Ascending aorta (tissue), 2 donors: Measurements from ENCODE around the gene MED27. TPM values are rescaled to one million over a fixed set of nuclear protein-coding genes. Genes with fewer than 3 reads are reported as not detected.

Source experiments
- DNase-seq, 2 donors: peaks; one replicate each; pipeline ENCODE4 v3.0.0-alpha.2; 2019; ENCODE audit warnings: low spot score in 2 of 2
- H3K27ac ChIP-seq, 2 donors: fragments of 200-600 bp; sonication (generic); one replicate each; pipeline ENCODE4 v1.5.1; 2016 to 2017; ENCODE audit warnings: mild to moderate bottlenecking in 1 of 2
- H3K27me3 ChIP-seq: fragments of 200-600 bp; sonication (generic); one replicate; pipeline ENCODE4 v1.5.1; 2017
- H3K36me3 ChIP-seq, 2 donors: fragments of 200-600 bp; sonication (generic); one replicate each; pipeline ENCODE4 v1.5.1; 2016
- H3K4me1 ChIP-seq, 2 donors: fragments of 200-600 bp; sonication (generic); one replicate each; pipeline ENCODE4 v1.5.1; 2016 to 2017; ENCODE audit warnings: mild to moderate bottlenecking in 1 of 2
- H3K4me3 ChIP-seq, 2 donors: fragments of 200-600 bp; sonication (generic); one replicate each; pipeline ENCODE4 v1.5.1; 2016 to 2017; ENCODE audit warnings: mild to moderate bottlenecking in 1 of 2
- H3K9me3 ChIP-seq, 2 donors: fragments of 200-600 bp; sonication (generic); one replicate each; pipeline ENCODE4 v1.5.1; 2016
- intact Hi-C: fragments of 100-400 bp; cut with DNase I; formaldehyde crosslinking; loops from one replicate; pipeline ENCODE4 v1.15.1; 2023
- total RNA-seq: library from RNA; depleted of rRNA; stranded (reverse); fragments of >200 nt; gene quantifications from one replicate; pipeline ENCODE4 v1.1.0, GENCODE V29; 2016
- TF ChIP-seq, protein P1 (sequence below), 3 experiments: fragments of 200-600 bp in 2 of 3; fragments of 450-650 bp in 1 of 3; sonication (generic) in 2 of 3; IDR thresholded peaks; one replicate each; pipeline ENCODE4 v1.5.1; 2016 to 2019; ENCODE audit warnings: antibody characterized with exemption in 3 of 3, mild to moderate bottlenecking in 1 of 3, moderate library complexity in 1 of 3

Gene MED27
- total RNA-seq, 1 donor from 2014 or later, result 19.4 TPM

DNA sequence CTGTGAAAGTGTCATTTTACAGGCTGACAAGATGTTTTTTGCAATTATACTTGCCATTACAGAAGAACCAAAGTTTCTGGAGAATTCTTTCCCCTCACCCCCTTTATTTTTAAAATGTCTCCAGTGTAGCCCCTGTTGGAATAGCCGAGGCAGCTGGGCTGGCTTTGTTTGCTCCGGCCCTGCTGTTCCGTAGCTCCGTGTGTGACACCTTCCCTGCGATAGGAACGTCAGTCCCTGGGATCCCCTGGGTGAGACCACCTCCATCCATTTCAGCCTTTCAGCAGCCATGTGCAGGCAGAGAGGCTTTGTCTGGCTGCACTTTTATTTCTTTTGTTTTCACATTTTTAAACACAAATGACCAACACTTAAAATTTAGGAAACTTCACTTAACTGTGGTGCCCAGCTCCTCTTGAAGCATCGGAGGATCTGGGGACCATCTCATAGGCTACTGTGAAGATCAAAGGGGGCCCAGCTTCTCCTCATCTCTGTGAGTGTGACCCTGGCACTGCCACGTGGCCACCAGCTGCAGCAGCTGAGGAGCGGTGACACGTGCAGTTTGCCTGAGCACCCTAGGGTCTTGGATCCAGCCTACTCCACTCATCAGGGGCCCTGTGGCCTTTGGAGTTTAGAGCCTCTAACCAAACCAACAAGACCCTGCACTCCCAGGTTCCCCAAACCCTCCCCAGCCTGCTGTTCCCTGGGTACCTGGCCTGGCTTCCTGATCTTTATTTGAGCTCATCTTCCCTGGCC is 214.0 kb downstream of the MED27 start:
- H3K36me3 ChIP-seq, result peaks cover 13 to 26% of the 10 kb centered on the region in 2 donors
- H3K9me3 ChIP-seq, result no peaks in the 10 kb centered on the region
- TF ChIP-seq, protein P1, sequence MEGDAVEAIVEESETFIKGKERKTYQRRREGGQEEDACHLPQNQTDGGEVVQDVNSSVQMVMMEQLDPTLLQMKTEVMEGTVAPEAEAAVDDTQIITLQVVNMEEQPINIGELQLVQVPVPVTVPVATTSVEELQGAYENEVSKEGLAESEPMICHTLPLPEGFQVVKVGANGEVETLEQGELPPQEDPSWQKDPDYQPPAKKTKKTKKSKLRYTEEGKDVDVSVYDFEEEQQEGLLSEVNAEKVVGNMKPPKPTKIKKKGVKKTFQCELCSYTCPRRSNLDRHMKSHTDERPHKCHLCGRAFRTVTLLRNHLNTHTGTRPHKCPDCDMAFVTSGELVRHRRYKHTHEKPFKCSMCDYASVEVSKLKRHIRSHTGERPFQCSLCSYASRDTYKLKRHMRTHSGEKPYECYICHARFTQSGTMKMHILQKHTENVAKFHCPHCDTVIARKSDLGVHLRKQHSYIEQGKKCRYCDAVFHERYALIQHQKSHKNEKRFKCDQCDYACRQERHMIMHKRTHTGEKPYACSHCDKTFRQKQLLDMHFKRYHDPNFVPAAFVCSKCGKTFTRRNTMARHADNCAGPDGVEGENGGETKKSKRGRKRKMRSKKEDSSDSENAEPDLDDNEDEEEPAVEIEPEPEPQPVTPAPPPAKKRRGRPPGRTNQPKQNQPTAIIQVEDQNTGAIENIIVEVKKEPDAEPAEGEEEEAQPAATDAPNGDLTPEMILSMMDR (IDR thresholded peaks at IDR 0.05), result no peak
- no peak overlapping the region for H3K27ac ChIP-seq
- intact Hi-C loops, result no loop called here
- H3K4me1 ChIP-seq, result no peaks in the 10 kb centered on the region
- DNase-seq, result no peak
- H3K27me3 ChIP-seq, result no peaks in the 10 kb centered on the region
- H3K4me3 ChIP-seq, result no peak overlapping the region

- Histone ChIP-seq H3K4me1 (no peaks in the 10 kb centered on the region), H3K9me3 (no peaks in the 10 kb centered on the region), H3K36me3 (peaks cover 18 to 37% of the 10 kb centered on the region in 2 donors), H3K27me3 (no peaks in the 10 kb centered on the region), H3K27ac (no peak overlapping the region), H3K4me3 (no peak overlapping the region)
- no peak for DNase-seq
- intact Hi-C loops, result no loop called here
- TF ChIP-seq, protein P1 (IDR thresholded peaks at IDR 0.05), result no peak
Observed at GRCh38 chr9:131864531-131864930, 215.1 kb downstream of the MED27 start.

DNA sequence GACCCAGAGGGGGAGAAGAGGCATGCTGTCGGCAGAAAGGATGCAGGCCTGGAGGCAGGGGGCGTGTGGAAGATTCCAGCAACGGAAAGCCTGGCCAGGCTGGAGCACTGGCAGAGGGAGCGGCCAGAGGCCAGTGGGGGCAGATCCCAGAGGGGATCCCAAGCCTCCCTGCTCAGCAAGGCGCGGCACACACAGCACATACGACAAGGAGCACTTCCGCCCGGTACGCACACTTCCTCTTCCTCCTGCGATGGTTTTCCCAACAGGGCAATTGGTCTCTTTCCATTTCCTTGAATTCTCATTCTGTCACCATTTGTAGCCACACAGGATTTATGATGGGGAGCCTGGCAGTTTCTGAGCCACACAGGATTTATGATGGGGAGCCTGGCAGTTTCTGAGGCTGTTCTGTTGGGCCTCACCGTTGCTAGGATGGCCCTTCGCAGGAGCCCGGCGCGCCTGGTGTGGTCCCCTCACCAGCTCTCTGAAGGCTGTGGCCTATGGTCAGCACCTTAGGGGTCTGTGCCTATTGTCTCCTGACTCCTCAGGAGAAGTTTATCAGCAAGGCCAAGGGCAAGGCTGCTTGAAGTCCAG is 216.3 kb downstream of the MED27 start:
- intact Hi-C loops, result no loop called here
- Histone ChIP-seq H3K27ac (no peak overlapping the region), H3K9me3 (no peaks in the 10 kb centered on the region), H3K36me3 (peaks cover 18 to 40% of the 10 kb centered on the region in 2 donors), H3K4me1 (no peaks in the 10 kb centered on the region), H3K4me3 (no peak overlapping the region), H3K27me3 (no peaks in the 10 kb centered on the region)
- TF ChIP-seq, protein P1 (IDR thresholded peaks at IDR 0.05), result no peak
- no peak for DNase-seq

DNA sequence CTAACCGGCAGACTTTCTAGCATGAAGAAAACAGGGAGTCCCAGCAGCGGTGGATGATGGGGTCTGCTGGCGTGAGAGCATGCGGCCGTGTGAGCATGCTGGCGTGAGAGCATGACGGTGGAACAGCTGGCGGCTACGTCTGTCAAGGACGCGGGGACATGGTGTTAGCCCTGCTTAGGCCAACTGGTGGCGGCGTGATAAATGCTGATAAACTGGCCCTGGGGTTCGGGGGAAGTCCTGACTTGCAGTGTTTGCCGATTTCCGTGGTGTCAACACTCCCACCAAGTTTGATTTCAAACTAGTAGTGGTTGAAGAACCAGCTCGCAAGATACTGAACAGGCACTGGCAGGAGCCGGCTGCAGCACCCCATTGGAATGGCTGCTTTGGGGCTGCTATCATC is 217.4 kb downstream of the MED27 start:
- Histone ChIP-seq H3K4me1 (no peaks in the 10 kb centered on the region), H3K4me3 (no peak overlapping the region), H3K27me3 (no peaks in the 10 kb centered on the region), H3K27ac (no peak overlapping the region), H3K9me3 (no peaks in the 10 kb centered on the region), H3K36me3 (peaks cover 18 to 40% of the 10 kb centered on the region in 2 donors)
- DNase-seq, result no peak
- intact Hi-C loops, result no loop called here
- TF ChIP-seq, protein P1 (IDR thresholded peaks at IDR 0.05), result no peak

GRCh38 chr9:131860430-131860829 is 219.2 kb downstream of the MED27 start:
- TF ChIP-seq, protein P1 (IDR thresholded peaks at IDR 0.05), result no peak
- no peak overlapping the region for H3K4me3 ChIP-seq
- H3K9me3 ChIP-seq, result no peaks in the 10 kb centered on the region
- H3K27ac ChIP-seq, result no peak overlapping the region
- H3K4me1 ChIP-seq, result no peaks in the 10 kb centered on the region
- DNase-seq, result no peak
- H3K27me3 ChIP-seq, result no peaks in the 10 kb centered on the region
- intact Hi-C loops, result no loop called here
- H3K36me3 ChIP-seq, result peaks cover 18 to 40% of the 10 kb centered on the region in 2 donors
